Inflammatory macrophage treated with lipopolysaccharide for 4 hours (primary cell): ENCODE results near the gene NHLRC4.
A peak's percentile ranks its signal among the peaks of the same experiment; 100 is the strongest.

Experiments
- DNase-seq: peaks from one replicate; pipeline ENCODE4 v3.0.0-alpha.2; 2020

NHLRC4 gene

DNA sequence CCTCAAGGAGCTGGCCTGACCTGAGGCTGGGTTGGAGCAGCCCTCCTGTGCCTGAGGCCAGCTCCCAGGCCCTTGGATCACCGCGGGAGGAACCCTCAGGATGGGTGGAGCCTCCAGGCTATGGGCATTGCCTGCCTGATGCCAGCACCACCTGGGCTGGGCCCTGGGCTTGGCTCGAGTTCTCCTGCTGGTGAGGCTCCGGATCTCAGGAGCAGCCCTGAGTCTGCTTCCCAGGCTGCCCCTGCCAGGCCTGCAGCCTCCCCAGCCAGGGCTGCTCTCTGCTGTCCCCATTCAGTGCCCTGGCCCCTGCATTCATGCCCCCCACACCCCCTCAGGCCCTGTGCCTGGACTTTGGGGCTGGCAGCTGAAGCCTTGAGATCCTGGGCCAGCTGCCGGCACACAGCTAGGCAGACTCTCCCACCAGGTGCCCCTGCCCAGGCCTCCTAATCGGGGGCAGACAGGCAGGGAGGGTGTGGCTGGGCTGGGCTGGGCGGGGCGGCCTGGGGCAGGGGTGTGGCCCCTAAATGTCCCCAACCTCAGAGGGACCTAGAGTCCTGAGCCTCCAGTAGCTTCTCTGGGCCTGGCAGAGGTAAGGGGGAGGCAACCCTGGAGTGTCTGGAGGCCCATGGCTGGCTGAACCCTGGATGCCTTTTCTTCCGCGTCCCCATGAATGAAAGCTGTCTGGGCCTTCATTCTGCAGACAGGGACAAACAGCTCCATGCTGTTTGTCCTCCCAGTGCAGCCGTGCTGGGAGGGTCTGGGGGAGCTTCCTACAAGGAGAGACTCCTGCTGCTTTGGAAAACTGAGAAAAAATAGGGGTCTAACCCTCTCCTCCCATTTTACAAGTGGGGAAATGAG lies 1.8 kb downstream of the NHLRC4 start:
- no peak for DNase-seq

- peak; percentile 53 for DNase-seq
Measured at GRCh38 chr16:569445-570254, 2.8 kb downstream of the NHLRC4 start, which contains the start of gene PIGQ. Gene PIGQ, plus strand, starts transcription at chr16:569968. Its CDS starts 4,107 bp downstream, at chr16:574075.

GRCh38 chr16:572865-573650 lies 6.3 kb downstream of the NHLRC4 start:
- DNase-seq, result no peak

- DNase-seq, result no peak
Measured at GRCh38 chr16:574021-574760, 7.4 kb downstream of the NHLRC4 start.

GRCh38 chr16:575354-576196 lies 8.8 kb downstream of the NHLRC4 start:
- DNase-seq, result no peak

DNA sequence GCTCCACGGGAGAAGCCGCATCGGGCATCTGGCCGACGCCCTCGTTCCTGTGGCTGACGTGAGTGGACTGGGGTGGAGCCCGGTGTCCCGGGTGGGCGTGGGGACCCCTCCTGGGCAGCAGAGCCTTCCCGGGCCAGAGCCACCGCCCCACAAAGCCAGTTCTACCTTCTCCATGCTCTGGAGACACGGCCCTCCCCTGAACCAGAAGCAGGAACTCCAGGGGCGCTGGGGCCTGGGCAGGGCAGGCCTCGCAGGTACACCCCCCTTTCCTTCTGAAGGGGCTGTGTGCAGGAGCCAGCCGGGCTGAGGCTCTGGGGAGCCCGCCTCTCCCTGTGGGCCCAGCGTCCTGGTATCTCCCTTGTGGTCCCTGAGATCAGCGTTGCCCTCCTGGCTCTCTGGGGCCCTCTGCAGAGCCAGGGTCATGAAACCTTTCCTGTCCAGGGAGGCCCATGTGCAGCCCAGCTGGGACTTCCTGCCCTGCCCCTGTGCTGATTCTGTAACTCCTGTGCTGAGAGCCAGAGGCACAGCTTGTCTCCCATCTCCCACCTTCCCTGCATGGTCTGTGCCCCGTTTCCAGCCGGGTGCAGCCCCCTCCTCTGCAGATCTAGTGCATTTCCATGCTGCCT lies 9.5 kb downstream of the NHLRC4 start:
- DNase-seq, result no peak

GRCh38 chr16:576823-577201 lies 10.0 kb downstream of the NHLRC4 start:
- no peak for DNase-seq

GRCh38 chr16:577796-578195 lies 11.0 kb downstream of the NHLRC4 start:
- DNase-seq, result no peak

DNA sequence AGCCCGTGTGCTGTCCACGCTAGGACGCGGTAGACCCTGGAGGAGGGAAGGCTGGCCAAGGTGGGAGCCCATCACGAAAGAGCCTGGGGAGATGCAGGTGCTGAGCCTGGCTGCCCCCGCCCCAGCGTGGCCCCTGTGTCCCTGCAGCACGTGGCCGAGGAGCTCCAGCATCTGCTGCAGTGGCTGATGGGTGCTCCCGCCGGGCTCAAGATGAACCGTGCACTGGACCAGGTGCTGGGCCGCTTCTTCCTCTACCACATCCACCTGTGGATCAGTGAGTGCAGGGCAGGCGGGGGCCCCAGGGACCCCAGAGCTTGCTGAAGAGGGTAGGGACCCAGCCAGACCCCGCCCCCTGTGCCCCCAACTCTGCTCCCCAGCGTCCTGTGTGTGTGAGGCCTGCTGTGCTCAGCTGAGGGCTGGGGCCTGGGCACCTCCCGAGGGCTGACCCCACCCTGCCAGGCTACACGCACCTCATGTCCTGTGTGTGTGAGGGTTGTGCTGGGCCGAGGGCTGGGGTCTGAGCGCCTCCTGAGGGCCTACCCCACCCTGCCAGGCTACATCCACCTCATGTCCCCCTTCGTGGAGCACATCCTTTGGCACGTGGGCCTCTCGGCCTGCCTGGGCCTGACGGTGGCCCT lies 11.5 kb downstream of the NHLRC4 start:
- DNase-seq, result no peak

DNA sequence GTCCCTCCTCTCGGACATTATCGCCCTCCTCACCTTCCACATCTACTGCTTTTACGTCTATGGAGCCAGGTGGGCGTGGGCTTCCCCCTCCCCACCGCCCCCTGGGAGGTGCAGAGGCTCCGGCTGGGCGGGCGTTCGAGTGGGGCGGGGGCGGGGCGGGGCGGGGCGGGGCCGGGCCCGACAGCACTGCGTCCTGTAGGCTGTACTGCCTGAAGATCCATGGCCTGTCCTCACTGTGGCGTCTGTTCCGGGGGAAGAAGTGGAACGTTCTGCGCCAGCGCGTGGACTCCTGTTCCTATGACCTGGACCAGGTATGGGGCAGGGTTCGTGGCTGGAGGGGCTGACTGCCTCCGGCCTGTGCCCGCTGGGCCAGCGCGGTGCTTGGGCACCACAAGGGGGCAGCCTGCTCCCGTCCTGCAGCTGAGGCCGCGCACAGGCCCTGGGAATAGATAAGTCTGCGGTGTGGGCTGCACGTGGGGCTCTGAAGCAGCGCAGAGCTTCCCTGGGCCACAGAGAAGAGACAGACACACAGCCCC lies 12.1 kb downstream of the NHLRC4 start:
- DNase-seq, result peak; percentile 77

GRCh38 chr16:580141-580945 lies 13.5 kb downstream of the NHLRC4 start:
- DNase-seq, result no peak

GRCh38 chr16:580946-581498 lies 14.2 kb downstream of the NHLRC4 start:
- no peak for DNase-seq

- no peak for DNase-seq
Measured at GRCh38 chr16:582218-582613, 15.4 kb downstream of the NHLRC4 start.

DNA sequence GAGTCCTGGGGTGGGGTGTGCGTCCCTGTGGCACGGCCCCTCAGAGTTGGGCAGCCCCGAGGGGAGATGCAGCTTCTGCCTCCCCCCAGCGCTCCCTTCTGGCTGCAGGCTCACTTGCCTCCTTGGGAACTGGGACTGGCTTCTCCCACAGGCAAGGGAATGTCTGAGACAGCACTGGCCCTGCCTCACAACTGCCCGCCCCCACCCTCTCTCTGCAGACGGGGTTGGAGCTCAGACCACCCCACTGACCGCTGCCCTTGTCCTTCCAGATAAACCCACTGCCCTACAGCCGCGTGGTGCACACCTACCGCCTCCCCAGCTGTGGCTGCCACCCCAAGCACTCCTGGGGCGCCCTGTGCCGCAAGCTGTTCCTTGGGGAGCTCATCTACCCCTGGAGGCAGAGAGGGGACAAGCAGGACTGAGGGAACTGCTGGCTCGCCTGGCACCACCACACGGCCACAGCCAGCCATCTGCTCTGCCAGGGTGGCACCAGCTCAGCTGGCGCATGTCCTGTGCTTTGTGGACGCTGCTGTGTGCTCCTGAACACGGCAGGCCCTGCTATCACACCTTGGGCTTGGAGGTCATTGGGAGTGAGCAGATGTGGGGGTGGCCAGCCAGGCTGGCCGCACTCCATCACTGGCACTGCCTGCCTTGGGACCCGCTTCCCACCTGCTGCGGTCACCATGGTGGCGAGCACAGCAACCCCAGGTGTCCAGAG lies 16.0 kb downstream of the NHLRC4 start:
- no peak for DNase-seq

GRCh38 chr16:583470-583814 lies 16.6 kb downstream of the NHLRC4 start:
- no peak for DNase-seq

DNA sequence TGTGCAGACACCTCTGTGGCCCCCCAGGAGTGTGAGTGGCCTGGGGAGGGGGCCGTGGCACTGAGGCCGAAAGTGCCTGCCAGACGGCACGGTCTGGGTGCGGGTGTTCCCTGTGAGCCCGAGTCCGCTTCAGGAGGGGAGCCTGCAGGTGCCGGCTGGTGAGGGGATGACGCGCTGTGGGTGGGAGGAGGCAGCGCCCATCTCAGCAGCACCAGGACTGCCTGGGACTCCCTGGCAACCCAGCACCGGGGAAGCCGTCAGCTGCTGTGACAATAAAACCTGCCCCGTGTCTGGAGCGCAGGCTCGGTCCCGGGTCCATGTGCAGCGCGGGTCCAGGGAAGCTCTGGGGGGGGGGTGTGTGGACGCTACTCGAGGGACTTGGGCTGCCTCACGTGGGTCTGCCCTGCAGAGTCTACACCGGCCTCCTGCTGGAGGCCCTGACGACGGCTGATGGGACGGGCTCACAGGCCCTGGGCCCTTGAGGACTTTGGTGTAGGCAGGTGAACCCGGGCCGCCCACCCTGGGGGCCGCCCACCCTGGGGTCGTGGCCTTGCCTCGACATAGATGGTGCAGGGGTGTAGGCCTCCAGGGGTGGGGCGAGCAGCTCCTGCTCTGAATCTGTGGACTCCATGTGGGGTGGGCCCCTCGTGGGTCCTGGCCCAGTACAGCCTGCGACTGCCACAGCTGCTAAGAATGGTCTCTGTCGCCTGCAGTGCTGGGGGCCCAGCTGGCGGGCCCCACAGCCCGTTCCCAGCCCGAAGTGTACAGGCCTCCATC lies 17.2 kb downstream of the NHLRC4 start:
- DNase-seq, result no peak

- DNase-seq, result no peak
Measured at GRCh38 chr16:585351-585750, 18.5 kb downstream of the NHLRC4 start.
